NCI-H82 treated with DMSO at 0.1 percent for 48 hours (cell line): Measurements from ENCODE around the gene SNAPC1.
A peak's percentile ranks its signal among the peaks of the same experiment; 100 is the strongest.

Source experiments
- DNase-seq: peaks from one replicate; lab custom pipeline; 2025; ENCODE audit not compliant: unreplicated experiment; lab: John Stamatoyannopoulos, UW

Gene SNAPC1

GRCh38 chr14:61811882-61812346 is 49.7 kb downstream of the SNAPC1 start:
- DNase-seq, result no peak

GRCh38 chr14:61812347-61813095 is 50.3 kb downstream of the SNAPC1 start, which contains the start of gene SYT16:
Gene SYT16, plus strand, starts transcription at chr14:61812703.
- DNase-seq, result no peak

- no peak for DNase-seq
Measured at GRCh38 chr14:61813096-61813606, 50.9 kb downstream of the SNAPC1 start.

GRCh38 chr14:61822458-61822857 is 60.2 kb downstream of the SNAPC1 start:
- no peak for DNase-seq

GRCh38 chr14:61832783-61833182 is 70.6 kb downstream of the SNAPC1 start:
- no peak for DNase-seq

- no peak for DNase-seq
Measured at GRCh38 chr14:61836184-61836583, 74.0 kb downstream of the SNAPC1 start.

GRCh38 chr14:61836807-61837206 is 74.6 kb downstream of the SNAPC1 start:
- DNase-seq, result no peak

- DNase-seq, result peak; percentile 9
Measured at GRCh38 chr14:61837336-61838229, 75.4 kb downstream of the SNAPC1 start.

GRCh38 chr14:61838661-61839245 is 76.5 kb downstream of the SNAPC1 start:
- no peak for DNase-seq

- no peak for DNase-seq
Measured at GRCh38 chr14:61839507-61839906, 77.3 kb downstream of the SNAPC1 start.

GRCh38 chr14:61841145-61841544 is 78.9 kb downstream of the SNAPC1 start:
- DNase-seq, result no peak
